ENCODE measurements around the gene CSF3R.

DNA sequence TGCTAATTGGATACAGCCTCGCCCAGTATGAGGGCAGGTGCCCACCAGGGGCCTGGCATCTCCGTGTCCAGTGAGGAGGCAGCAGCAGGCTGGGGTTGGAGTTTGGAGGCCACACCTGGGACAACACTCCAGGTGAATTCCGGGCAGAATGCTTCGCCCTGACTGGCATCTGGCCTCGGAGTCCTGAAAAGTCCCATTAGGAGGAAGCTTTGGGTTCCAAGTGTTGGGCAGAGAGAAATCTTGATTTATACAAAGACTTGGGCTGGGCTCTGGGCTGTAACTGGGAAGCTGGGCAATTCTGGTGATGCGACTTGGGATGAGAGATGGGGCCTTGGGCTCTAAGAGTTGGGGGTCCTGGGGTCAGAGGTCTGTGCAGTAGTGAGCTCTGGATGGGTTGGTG is 48.1 kb upstream of the CSF3R start:
- no peak for TF ChIP-seq POLR2AphosphoS5 (IDR thresholded peaks at IDR 0.05)
- TF ChIP-seq POLR2A (IDR thresholded peaks at IDR 0.05): no peak
- TF ChIP-seq EP300 (IDR thresholded peaks at IDR 0.05): no peak

Data from stomach (tissue), 4 donors.